ENCODE results near the gene OOSP4B. TPM values are rescaled to one million over a fixed set of nuclear protein-coding genes. Genes with fewer than 3 reads are reported as not detected.

OOSP4B gene
- polyA plus RNA-seq, 1 of the 3 experiments (the other 2 are of a cell fraction): not detected

DNA sequence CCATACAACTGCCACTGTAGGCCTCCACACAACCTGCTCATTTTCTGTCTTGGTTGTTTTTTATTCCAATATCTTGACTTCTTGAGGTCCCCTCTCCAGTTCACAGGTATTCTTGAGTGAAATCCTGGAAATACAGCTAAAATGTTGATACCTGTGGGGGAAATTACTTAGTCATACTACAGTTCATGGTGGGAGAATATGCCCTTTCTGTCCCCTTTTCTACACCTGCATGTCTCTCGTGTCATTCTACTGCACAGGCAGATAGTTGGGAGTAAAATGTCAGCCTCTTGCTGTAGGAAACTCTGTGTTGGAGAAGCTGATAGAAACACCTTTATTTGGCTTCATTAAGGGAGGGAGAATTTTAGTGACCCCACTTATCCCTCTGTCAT, 48.6 kb upstream of the OOSP4B start:
- Histone ChIP-seq H3K4me1 (ENCODE audit: control insufficient read depth in 1 of 2, insufficient read depth in 2 of 2, low read depth in 1 of 2, low read length in 1 of 2) (no peaks in the 10 kb centered on the region), H3K9ac (no peak overlapping the region), H3K27ac (ENCODE audit: low read depth in 2 of 2, low read length in 1 of 2) (no peak overlapping the region), H3K79me2 (ENCODE audit: insufficient read depth) (no peaks in the 10 kb centered on the region), H3K4me3 (ENCODE audit: low read depth in 2 of 2, low read length in 1 of 2) (no peak overlapping the region), H4K20me1 (ENCODE audit: insufficient read depth) (no peaks in the 10 kb centered on the region), H3F3A (replicated peaks; ENCODE audit: insufficient read depth) (no peaks in the 10 kb centered on the region), H3K36me3 (replicated peaks in 1 of 2; ENCODE audit: control insufficient read depth in 1 of 2, insufficient read depth in 2 of 2, low read length in 1 of 2) (no peaks in the 10 kb centered on the region), H3K9me3 (no peaks in the 10 kb centered on the region), H2AFZ (ENCODE audit: low read depth) (no peak overlapping the region), H3K27me3 (ENCODE audit: insufficient read depth) (no peaks in the 10 kb centered on the region), H3K9me2 (no peaks in the 10 kb centered on the region), H3K4me2 (no peak overlapping the region)
- POLR2A ChIA-PET: no interaction called here
- CTCF ChIA-PET: no interaction called here
- 4% methylated on average over 1 of the region's 1 CpG for WGBS (ENCODE audit: low lambda C conversion rate)
- TF ChIP-seq TAF1 (IDR thresholded peaks at IDR 0.05; ENCODE audit: borderline replicate concordance, low read depth, low read length) (no peak), JUND (IDR thresholded peaks at IDR 0.05) (no peak), POLR2AphosphoS5 (IDR thresholded peaks at IDR 0.05; ENCODE audit: low read depth, low read length) (no peak), GABPA (IDR thresholded peaks at IDR 0.05; ENCODE audit: low read depth) (no peak)
- TF ChIP-seq, protein P1, sequence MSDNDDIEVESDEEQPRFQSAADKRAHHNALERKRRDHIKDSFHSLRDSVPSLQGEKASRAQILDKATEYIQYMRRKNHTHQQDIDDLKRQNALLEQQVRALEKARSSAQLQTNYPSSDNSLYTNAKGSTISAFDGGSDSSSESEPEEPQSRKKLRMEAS (IDR thresholded peaks at IDR 0.05; ENCODE audit: low read depth): no peak
- TF ChIP-seq, protein P2, sequence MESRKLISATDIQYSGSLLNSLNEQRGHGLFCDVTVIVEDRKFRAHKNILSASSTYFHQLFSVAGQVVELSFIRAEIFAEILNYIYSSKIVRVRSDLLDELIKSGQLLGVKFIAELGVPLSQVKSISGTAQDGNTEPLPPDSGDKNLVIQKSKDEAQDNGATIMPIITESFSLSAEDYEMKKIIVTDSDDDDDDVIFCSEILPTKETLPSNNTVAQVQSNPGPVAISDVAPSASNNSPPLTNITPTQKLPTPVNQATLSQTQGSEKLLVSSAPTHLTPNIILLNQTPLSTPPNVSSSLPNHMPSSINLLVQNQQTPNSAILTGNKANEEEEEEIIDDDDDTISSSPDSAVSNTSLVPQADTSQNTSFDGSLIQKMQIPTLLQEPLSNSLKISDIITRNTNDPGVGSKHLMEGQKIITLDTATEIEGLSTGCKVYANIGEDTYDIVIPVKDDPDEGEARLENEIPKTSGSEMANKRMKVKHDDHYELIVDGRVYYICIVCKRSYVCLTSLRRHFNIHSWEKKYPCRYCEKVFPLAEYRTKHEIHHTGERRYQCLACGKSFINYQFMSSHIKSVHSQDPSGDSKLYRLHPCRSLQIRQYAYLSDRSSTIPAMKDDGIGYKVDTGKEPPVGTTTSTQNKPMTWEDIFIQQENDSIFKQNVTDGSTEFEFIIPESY (IDR thresholded peaks at IDR 0.05; ENCODE audit: borderline replicate concordance, low read depth): no peak
- no peak for DNase-seq

GRCh38 chr11:59973097-59973496, 43.9 kb upstream of the OOSP4B start:
- ChIA-PET POLR2A (no interaction called here), CTCF (no interaction called here)
- Histone ChIP-seq H3K9me3 (no peaks in the 10 kb centered on the region), H3K9ac (no peak overlapping the region), H3K79me2 (ENCODE audit: insufficient read depth) (no peaks in the 10 kb centered on the region), H3K27ac (ENCODE audit: low read depth in 2 of 2, low read length in 1 of 2) (no peak overlapping the region), H3K4me3 (ENCODE audit: low read depth in 2 of 2, low read length in 1 of 2) (no peak overlapping the region), H3K4me2 (no peak overlapping the region), H3K9me2 (no peaks in the 10 kb centered on the region), H2AFZ (ENCODE audit: low read depth) (no peak overlapping the region), H3K36me3 (replicated peaks in 1 of 2; ENCODE audit: control insufficient read depth in 1 of 2, insufficient read depth in 2 of 2, low read length in 1 of 2) (no peaks in the 10 kb centered on the region), H3K4me1 (ENCODE audit: control insufficient read depth in 1 of 2, insufficient read depth in 2 of 2, low read depth in 1 of 2, low read length in 1 of 2) (no peaks in the 10 kb centered on the region), H3F3A (replicated peaks; ENCODE audit: insufficient read depth) (no peaks in the 10 kb centered on the region), H4K20me1 (ENCODE audit: insufficient read depth) (no peaks in the 10 kb centered on the region), H3K27me3 (ENCODE audit: insufficient read depth) (no peaks in the 10 kb centered on the region)
- WGBS (ENCODE audit: low lambda C conversion rate): 21% methylated on average over 5 of the region's 5 CpGs
- no peak for DNase-seq
- TF ChIP-seq, protein P3, sequence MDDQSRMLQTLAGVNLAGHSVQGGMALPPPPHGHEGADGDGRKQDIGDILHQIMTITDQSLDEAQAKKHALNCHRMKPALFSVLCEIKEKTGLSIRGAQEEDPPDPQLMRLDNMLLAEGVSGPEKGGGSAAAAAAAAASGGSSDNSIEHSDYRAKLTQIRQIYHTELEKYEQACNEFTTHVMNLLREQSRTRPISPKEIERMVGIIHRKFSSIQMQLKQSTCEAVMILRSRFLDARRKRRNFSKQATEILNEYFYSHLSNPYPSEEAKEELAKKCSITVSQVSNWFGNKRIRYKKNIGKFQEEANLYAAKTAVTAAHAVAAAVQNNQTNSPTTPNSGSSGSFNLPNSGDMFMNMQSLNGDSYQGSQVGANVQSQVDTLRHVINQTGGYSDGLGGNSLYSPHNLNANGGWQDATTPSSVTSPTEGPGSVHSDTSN (IDR thresholded peaks at IDR 0.05): no peak
- no peak for TF ChIP-seq REST (IDR thresholded peaks at IDR 0.05; ENCODE audit: low read depth, low read length)
- TF ChIP-seq MXI1 (IDR thresholded peaks at IDR 0.05; ENCODE audit: low read depth, low read length): no peak
- no peak for TF ChIP-seq RFX5 (IDR thresholded peaks at IDR 0.05; ENCODE audit: low read length)
- no peak for TF ChIP-seq NRF1 (IDR thresholded peaks at IDR 0.05; ENCODE audit: low read depth, low read length)
- no peak for TF ChIP-seq CHD2 (IDR thresholded peaks at IDR 0.05; ENCODE audit: low read length, partially characterized antibody)
- TF ChIP-seq RAD21 (IDR thresholded peaks at IDR 0.05; ENCODE audit: low read length): no peak
- no peak for TF ChIP-seq IRF3 (IDR thresholded peaks at IDR 0.05; ENCODE audit: low read depth, low read length)
- TF ChIP-seq, protein P2 (IDR thresholded peaks at IDR 0.05; ENCODE audit: borderline replicate concordance, low read depth): no peak
- no peak for TF ChIP-seq TEAD4 (IDR thresholded peaks at IDR 0.05; ENCODE audit: borderline replicate concordance, insufficient read depth)
- no peak for TF ChIP-seq RXRA (IDR thresholded peaks at IDR 0.05; ENCODE audit: borderline replicate concordance, low read depth)
- TF ChIP-seq SIN3A (IDR thresholded peaks at IDR 0.05; ENCODE audit: borderline replicate concordance, low read depth, low read length): no peak

Data from SK-N-SH (cell line).